HepG2 (cell line): ENCODE results near the gene ARRDC1. TPM values are rescaled to one million over a fixed set of nuclear protein-coding genes. Genes with fewer than 3 reads are reported as not detected.

Experiments
- ATAC-seq: fragments of 200-7000 bp; cut with Tn5 transposase; 3 replicates; pipeline ENCODE4 v1.9.1; 2020; ENCODE audit warnings: mild to moderate bottlenecking, moderate library complexity
- BruUV-seq: library from RNA; stranded (reverse); fragments of 400-500 nt; replicated peaks from 2 replicates; lab custom pipeline; 2021; lab: Mats Ljungman, UMichigan
- CTCF ChIA-PET: fragments of 300-600 bp; formaldehyde crosslinking; extraction: SDS; loops from one replicate; lab custom pipeline; 2021; ENCODE audit warnings: low total read pairs, inconsistent platforms, low intra/inter-chr PET ratio; lab: Yijun Ruan, JAX
- POLR2A ChIA-PET: fragments of 350-600 bp; sonication (Branson Sonifier 250); formaldehyde crosslinking; loops from one replicate; lab custom pipeline; 2020; ENCODE audit warnings: antibody characterized with exemption, inconsistent platforms; lab: Yijun Ruan, JAX
- DNase-seq: peaks from one replicate; pipeline ENCODE4 v3.0.0-alpha.2; 2015; ENCODE audit warnings: low spot score
- FAIRE-seq: peaks from 3 replicates; lab custom pipeline; 2011; peaks lifted over from hg19 to GRCh38; lab: Jason Lieb, UNC
- H2AFZ ChIP-seq: one replicate; pipeline ENCODE4 v1.6.1; 2011; ENCODE audit warnings: low read length, inconsistent platforms
- H3K27ac ChIP-seq: fragments of 300-600 bp; 3 replicates; pipeline ENCODE4 v1.8.0; 2011; ENCODE audit warnings: mixed run types, mild to moderate bottlenecking, mixed read lengths, low read length, inconsistent platforms; ENCODE audit not compliant: insufficient read depth; ENCODE audit errors: extremely low read length
- H3K27me3 ChIP-seq, 2 experiments: fragments of 200-600 bp in 1 of 2; 2 replicates in 1 of 2; 3 replicates in 1 of 2; pipeline versions ENCODE4 v1.6.0 to v1.8.0; 2011; ENCODE audit warnings: low read length in 2 of 2, mild to moderate bottlenecking in 2 of 2, moderate library complexity in 2 of 2, inconsistent platforms in 1 of 2; ENCODE audit not compliant: insufficient read depth in 2 of 2, control insufficient read depth in 1 of 2
- H3K36me3 ChIP-seq, 2 experiments: fragments of 200-600 bp in 1 of 2; replicated peaks in 1 of 2; 2 replicates in 1 of 2; 3 replicates in 1 of 2; pipeline versions ENCODE4 v1.5.1 to v1.8.0; 2011; ENCODE audit warnings: low read length in 2 of 2, inconsistent platforms in 1 of 2; ENCODE audit not compliant: insufficient read depth in 2 of 2, control insufficient read depth in 1 of 2
- H3K4me1 ChIP-seq: 2 replicates; pipeline ENCODE4 v1.5.1; 2012; ENCODE audit warnings: low read length, inconsistent platforms; ENCODE audit not compliant: insufficient read depth
- H3K4me2 ChIP-seq: 2 replicates; pipeline ENCODE4 v1.6.0; 2011; ENCODE audit warnings: low read depth, low read length, inconsistent platforms
- H3K4me3 ChIP-seq, 3 experiments: fragments of 200-600 bp in 1 of 3; sonication (generic), shearing (Covaris generic) in 1 of 3; replicated peaks in 1 of 3; 2 replicates each; pipeline ENCODE4 v1.5.1; 2011 to 2016; ENCODE audit warnings: low read length in 3 of 3, inconsistent platforms in 2 of 3, low read depth in 2 of 3, mild to moderate bottlenecking in 2 of 3, control low read depth in 1 of 3, mixed read lengths in 1 of 3; ENCODE audit not compliant: insufficient read depth in 1 of 3
- H3K79me2 ChIP-seq: one replicate; pipeline ENCODE4 v1.6.1; 2011; ENCODE audit warnings: low read length, inconsistent platforms; ENCODE audit not compliant: insufficient read depth
- H3K9ac ChIP-seq: 2 replicates; pipeline ENCODE4 v1.6.0; 2011; ENCODE audit warnings: mild to moderate bottlenecking, low read depth, low read length, inconsistent platforms; ENCODE audit not compliant: insufficient read depth
- H3K9me3 ChIP-seq: 2 replicates; pipeline ENCODE4 v1.5.1; 2012; ENCODE audit warnings: mild to moderate bottlenecking, low read length
- H4K20me1 ChIP-seq: 2 replicates; pipeline ENCODE4 v1.6.0; 2011; ENCODE audit warnings: inconsistent platforms, mild to moderate bottlenecking, low read length, moderate library complexity; ENCODE audit not compliant: insufficient read depth
- EZH2 ChIP-seq: conservative IDR thresholded peaks from 2 replicates; pipeline ENCODE4 v1.6.1; 2012; ENCODE audit warnings: mild to moderate bottlenecking, low read depth, low read length, moderate library complexity
- FUBP1 ChIP-seq: sonication (generic); formaldehyde crosslinking; IDR thresholded peaks from 2 replicates; pipeline ENCODE4 v1.5.1; 2020; ENCODE audit warnings: missing genetic modification reagents, mild to moderate bottlenecking, borderline replicate concordance
- JARID2 ChIP-seq: sonication (generic); formaldehyde crosslinking; IDR thresholded peaks from 2 replicates; pipeline ENCODE4 v1.8.1; 2023; ENCODE audit warnings: missing genetic modification reagents, inconsistent platforms; ENCODE audit not compliant: insufficient replicate concordance
- JDP2 ChIP-seq: sonication (generic); formaldehyde crosslinking; IDR thresholded peaks from 2 replicates; pipeline ENCODE4 v1.8.1; 2022; ENCODE audit warnings: missing genetic modification reagents, borderline replicate concordance
- RFXAP ChIP-seq: sonication (generic); formaldehyde crosslinking; IDR thresholded peaks from 2 replicates; pipeline ENCODE4 v1.4.0; 2020; ENCODE audit warnings: missing genetic modification reagents, borderline replicate concordance
- ZBTB33 ChIP-seq: sonication (generic); formaldehyde crosslinking; IDR thresholded peaks from 2 replicates; pipeline ENCODE4 v1.4.0; 2020; ENCODE audit warnings: missing genetic modification reagents
- ZNF24 ChIP-seq: fragments of 450-650 bp; IDR thresholded peaks from 2 replicates; pipeline ENCODE4 v1.6.1; 2017; ENCODE audit warnings: antibody characterized with exemption, mild to moderate bottlenecking
- ZNF260 ChIP-seq: sonication (generic); formaldehyde crosslinking; IDR thresholded peaks from 2 replicates; pipeline ENCODE4 v1.4.0; 2020; ENCODE audit warnings: missing genetic modification reagents, low read depth, mild to moderate bottlenecking, borderline replicate concordance
- WGBS: methylation state at CpG from one replicate; pipeline ENCODE4 v1.1.6; 2017; ENCODE audit warnings: low lambda C conversion rate; 5-methylcytosine and 5-hydroxymethylcytosine counted together
- in situ Hi-C: cut with HindIII; loops from 2 replicates; pipeline ENCODE4 v1.10.0; 2017; ENCODE audit warnings: low pct_unique_long_range_greater_than_20kb; ENCODE audit not compliant: extremely low pct_ligation_motif_present
- intact Hi-C: fragments of 100-400 bp; cut with micrococcal nuclease; formaldehyde crosslinking; loops from one replicate; pipeline ENCODE4 v1.10.0; 2022; ENCODE audit not compliant: unreplicated experiment
- polyA plus RNA-seq, 8 experiments: library from polyadenylated mRNA; depleted of rRNA in 3 of 8; stranded (reverse) in 7 of 8; unstranded in 1 of 8; fragments of >200 nt; fragmentation: Illumina TruSeq in 4 of 8; extraction: Trizol in 4 of 8; gene quantifications; 2 replicates each; pipeline versions ENCODE4 v1.2.1 to v1.2.3, GENCODE V29; 2011 to 2016; ENCODE audit warnings: low read depth in 4 of 8, missing spikeins in 1 of 8, mixed read lengths in 1 of 8; ENCODE audit not compliant: insufficient read depth in 1 of 8
- total RNA-seq, 5 experiments: library from RNA; depleted of rRNA; stranded (reverse); fragments of >200 nt; fragmentation: Illumina TruSeq; extraction: Trizol; gene quantifications; 2 replicates each; pipeline ENCODE4 v1.2.3, GENCODE V29; 2016; ENCODE audit warnings: low read depth in 1 of 5
- TF ChIP-seq, protein P1 (sequence below): sonication (generic); formaldehyde crosslinking; IDR thresholded peaks from 2 replicates; pipeline ENCODE4 v1.5.0; 2020; ENCODE audit warnings: missing genetic modification reagents
- TF ChIP-seq, protein P2 (sequence below): sonication (generic); formaldehyde crosslinking; IDR thresholded peaks from 2 replicates; pipeline ENCODE4 v1.4.0; 2020; ENCODE audit warnings: missing genetic modification reagents, borderline replicate concordance
- TF ChIP-seq, protein P3 (sequence below): sonication (generic); formaldehyde crosslinking; conservative IDR thresholded peaks from 2 replicates; pipeline ENCODE4 v1.4.0; 2020; ENCODE audit warnings: missing genetic modification reagents

ARRDC1 gene
- total and polyA plus RNA-seq, 2 of the 13 experiments (the other 11 are each of a cell fraction or from before 2014, with no cell fraction given): 21.7 to 44.4 TPM

- H3K36me3 ChIP-seq: peaks cover 1 to 13% of the 10 kb centered on the region in 2 experiments; a peak in 3 of 5 replicates
- BruUV-seq: no TSS peak
- intact Hi-C loops: no loop called here
- ATAC-seq (no peak), FAIRE-seq (no peak), DNase-seq (no peak)
- whole genome bisulfite sequencing: 88% methylated on average over 3 of the region's 6 CpGs
- peaks cover 31% of the 10 kb centered on the region for H3K79me2 ChIP-seq
- CTCF ChIA-PET: no interaction called here
- no peaks in the 10 kb centered on the region for H3K9me3 ChIP-seq
- H3K27me3 ChIP-seq: no peaks in the 10 kb centered on the region
- no peak overlapping the region for H3K9ac ChIP-seq
- in situ Hi-C loops: no loop called here
- no peak overlapping the region for H2AFZ ChIP-seq
- peaks cover 2% of the 10 kb centered on the region; the same call in 1 of the 2 replicates for H4K20me1 ChIP-seq
- peaks cover 52% of the 10 kb centered on the region for H3K4me1 ChIP-seq
- no peak overlapping the region for H3K4me3 ChIP-seq
- H3K27ac ChIP-seq: no peak overlapping the region
- POLR2A ChIA-PET: no interaction called here
- no peak overlapping the region for H3K4me2 ChIP-seq
- no peak for TF ChIP-seq JARID2 (CRISPR knock-in tag)
- TF ChIP-seq ZBTB33 (CRISPR knock-in tag): 0 out of 2 replicates have a peak, but pooled peaks have one; percentile 14
- no peak for TF ChIP-seq JDP2 (CRISPR knock-in tag)
- no peak for TF ChIP-seq ZNF260 (CRISPR knock-in tag)
- TF ChIP-seq, protein P1, sequence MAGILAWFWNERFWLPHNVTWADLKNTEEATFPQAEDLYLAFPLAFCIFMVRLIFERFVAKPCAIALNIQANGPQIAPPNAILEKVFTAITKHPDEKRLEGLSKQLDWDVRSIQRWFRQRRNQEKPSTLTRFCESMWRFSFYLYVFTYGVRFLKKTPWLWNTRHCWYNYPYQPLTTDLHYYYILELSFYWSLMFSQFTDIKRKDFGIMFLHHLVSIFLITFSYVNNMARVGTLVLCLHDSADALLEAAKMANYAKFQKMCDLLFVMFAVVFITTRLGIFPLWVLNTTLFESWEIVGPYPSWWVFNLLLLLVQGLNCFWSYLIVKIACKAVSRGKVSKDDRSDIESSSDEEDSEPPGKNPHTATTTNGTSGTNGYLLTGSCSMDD (CRISPR knock-in tag): no peak
- TF ChIP-seq, protein P2, sequence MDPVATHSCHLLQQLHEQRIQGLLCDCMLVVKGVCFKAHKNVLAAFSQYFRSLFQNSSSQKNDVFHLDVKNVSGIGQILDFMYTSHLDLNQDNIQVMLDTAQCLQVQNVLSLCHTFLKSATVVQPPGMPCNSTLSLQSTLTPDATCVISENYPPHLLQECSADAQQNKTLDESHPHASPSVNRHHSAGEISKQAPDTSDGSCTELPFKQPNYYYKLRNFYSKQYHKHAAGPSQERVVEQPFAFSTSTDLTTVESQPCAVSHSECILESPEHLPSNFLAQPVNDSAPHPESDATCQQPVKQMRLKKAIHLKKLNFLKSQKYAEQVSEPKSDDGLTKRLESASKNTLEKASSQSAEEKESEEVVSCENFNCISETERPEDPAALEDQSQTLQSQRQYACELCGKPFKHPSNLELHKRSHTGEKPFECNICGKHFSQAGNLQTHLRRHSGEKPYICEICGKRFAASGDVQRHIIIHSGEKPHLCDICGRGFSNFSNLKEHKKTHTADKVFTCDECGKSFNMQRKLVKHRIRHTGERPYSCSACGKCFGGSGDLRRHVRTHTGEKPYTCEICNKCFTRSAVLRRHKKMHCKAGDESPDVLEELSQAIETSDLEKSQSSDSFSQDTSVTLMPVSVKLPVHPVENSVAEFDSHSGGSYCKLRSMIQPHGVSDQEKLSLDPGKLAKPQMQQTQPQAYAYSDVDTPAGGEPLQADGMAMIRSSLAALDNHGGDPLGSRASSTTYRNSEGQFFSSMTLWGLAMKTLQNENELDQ (CRISPR knock-in tag): no peak
- TF ChIP-seq EZH2: no peak
- TF ChIP-seq ZNF24: no peak
- TF ChIP-seq FUBP1 (CRISPR knock-in tag): no peak
- TF ChIP-seq RFXAP (CRISPR knock-in tag): no peak
- TF ChIP-seq, protein P3, sequence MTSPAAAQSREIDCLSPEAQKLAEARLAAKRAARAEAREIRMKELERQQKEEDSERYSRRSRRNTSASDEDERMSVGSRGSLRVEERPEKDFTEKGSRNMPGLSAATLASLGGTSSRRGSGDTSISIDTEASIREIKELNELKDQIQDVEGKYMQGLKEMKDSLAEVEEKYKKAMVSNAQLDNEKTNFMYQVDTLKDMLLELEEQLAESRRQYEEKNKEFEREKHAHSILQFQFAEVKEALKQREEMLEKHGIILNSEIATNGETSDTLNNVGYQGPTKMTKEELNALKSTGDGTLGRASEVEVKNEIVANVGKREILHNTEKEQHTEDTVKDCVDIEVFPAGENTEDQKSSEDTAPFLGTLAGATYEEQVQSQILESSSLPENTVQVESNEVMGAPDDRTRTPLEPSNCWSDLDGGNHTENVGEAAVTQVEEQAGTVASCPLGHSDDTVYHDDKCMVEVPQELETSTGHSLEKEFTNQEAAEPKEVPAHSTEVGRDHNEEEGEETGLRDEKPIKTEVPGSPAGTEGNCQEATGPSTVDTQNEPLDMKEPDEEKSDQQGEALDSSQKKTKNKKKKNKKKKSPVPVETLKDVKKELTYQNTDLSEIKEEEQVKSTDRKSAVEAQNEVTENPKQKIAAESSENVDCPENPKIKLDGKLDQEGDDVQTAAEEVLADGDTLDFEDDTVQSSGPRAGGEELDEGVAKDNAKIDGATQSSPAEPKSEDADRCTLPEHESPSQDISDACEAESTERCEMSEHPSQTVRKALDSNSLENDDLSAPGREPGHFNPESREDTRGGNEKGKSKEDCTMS (CRISPR knock-in tag): no peak
These were observed 5.5 kb downstream of the ARRDC1 start for GRCh38 chr9:137610944-137611343.
